Left renal pelvis (tissue), 4 donors: ENCODE data around the gene PHLDB3. TPM values are rescaled to one million over a fixed set of nuclear protein-coding genes. Genes with fewer than 3 reads are reported as not detected.
"Not testable (repeated sequence)": the region's sequence is repeated elsewhere in the genome, so short reads cannot be mapped to it uniquely, and the experiment has no call there.

Experiments
- DNase-seq, 4 donors: peaks; one replicate each; pipeline ENCODE4 v3.0.0-alpha.2; 2013; ENCODE audit warnings: low read depth in 4 of 4, low spot score in 3 of 4
- polyA plus RNA-seq, 4 donors: library from polyadenylated mRNA; unstranded; fragments of 120-200 nt; gene quantifications; one replicate each; pipeline ENCODE4 v1.2.1, GENCODE V29; 2013; ENCODE audit not compliant: insufficient read length in 4 of 4

The PHLDB3 gene
- polyA plus RNA-seq, 4 donors: 6.2 to 11.6 (median 8.2) TPM

DNA sequence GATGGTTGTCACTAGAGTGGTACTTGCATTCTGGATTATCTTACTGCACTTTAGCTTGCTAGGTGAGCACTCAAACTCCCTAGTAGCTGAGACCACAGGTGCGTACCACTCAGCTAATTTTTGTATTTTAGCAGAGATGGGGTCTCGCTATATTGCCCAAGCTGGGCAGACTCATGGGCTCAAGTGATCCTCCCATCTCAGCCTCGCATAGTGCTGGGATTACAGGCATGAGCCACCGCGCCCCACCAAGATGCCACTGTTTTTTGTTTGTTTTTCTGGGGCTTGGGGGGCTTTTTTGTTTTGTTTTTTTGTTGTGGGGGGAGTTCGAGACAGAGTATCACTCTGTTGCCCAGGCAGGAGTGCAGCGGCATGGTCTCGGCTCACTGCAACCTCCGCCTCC lies 56.9 kb downstream of the PHLDB3 start:
- no peak for DNase-seq

DNA sequence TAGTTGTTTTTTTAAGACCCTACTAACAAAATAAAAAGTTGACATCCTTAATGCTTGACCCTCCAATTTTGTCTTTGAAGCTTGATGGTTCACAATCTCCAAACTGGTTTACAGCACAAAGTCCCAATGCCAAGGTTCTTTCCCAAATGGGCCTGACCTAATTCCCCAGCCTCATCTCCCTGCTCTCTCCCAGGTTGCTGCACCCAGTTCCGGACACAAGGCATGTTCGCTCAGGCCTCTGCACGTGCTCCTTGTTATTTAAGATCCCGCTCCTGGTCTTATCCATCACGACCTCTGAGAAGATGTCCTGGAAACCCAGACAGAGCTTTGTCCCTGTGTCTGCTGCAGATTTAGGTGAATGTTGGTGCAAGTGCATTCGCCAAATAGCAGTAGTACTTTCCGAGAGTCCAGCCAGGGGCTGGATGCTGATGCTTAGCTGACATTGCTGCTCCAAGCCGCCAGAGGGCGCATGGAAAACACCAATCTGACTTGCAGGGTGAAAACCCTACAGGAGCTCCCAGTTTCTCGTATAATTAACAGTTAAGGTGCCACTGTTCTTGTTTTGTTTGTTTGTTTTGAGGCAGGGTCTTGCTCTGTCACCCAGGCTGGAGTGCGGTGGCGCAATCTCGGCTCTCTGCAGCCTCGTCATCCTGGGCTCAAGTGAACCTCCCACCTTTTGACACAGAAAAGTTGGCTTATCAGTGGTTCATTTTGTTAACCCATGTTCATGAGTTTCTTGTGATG lies 57.6 kb downstream of the PHLDB3 start:
- DNase-seq: peak; percentile 39 to 62 (median 52)

DNA sequence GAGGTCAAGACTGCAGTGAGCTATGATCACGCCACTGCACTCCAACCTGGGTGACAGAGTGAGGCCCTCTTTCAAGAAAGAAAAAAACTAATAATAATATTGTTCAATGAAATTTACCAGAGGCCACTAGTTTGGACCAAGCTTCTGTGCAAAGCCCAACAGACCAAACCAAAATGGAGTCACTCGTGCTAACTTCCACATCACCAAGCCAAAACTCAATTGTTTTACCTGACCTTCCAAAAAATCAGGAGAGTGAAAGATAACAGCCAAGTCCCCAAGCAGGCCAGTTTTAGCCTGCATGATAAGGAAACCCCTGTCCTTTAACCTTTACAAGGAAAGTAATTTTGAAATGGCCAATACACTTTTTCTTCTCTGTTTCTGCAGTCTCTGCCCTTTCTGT lies 59.1 kb downstream of the PHLDB3 start:
- DNase-seq: no peak

DNA sequence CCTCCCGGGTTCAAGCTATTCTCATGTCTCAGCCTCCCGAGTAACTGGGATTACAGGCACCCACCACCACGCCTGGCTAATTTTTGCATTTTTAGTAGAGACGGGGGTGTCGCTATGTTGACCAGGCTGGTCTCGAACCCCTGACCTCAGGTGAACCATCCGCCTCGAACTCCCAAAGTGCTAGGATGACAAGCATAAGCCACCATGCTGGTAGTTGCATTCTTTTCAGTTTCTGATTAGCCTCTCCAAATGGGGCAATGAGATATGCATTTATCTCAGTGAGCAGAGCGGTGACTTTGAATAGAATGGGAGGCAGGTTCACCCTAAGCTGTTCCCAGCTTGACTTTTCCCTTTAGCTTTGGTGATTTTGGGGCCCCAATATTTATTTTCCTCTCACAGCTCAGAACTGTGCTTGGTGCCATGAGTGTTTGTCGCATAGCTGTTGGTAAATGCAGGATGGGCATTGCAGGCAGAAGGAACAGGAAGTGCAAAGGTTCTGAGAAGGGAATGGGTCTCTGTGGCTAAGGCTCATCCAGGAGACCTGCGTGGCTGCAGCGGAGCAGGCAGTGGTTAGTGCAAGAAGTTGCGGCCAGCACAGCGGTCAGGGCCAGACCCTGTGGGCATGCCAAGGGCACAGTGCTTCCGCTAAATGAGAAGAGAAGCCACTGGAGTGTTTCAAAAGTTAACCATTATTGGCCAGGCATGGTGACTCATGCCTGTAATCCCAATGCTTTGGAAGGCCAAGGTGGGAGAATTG lies 59.8 kb downstream of the PHLDB3 start:
- no peak for DNase-seq

DNA sequence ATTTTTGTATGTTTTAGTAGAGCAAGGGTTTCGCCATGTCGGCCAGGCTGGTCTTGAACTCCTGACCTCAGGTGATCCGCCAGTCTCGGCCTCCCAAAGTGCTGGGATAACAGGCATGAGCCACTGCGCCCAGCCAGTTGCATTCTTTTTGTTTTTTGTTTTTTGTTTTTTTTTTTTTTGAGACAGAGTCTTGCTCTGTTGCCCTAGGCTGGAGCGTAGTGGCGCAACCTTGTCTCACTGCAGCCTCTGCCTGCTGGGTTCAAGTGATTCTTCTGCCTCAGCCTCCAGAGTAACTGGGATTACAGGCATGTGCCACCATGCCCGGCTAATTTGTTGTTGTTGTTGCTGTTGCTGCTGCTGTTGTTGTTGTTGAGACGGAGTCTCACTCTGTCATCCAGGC lies 60.5 kb downstream of the PHLDB3 start:
- DNase-seq: not testable (repeated sequence)

- DNase-seq: no peak
Measured at GRCh38 chr19:43441716-43442115, 62.8 kb downstream of the PHLDB3 start.

DNA sequence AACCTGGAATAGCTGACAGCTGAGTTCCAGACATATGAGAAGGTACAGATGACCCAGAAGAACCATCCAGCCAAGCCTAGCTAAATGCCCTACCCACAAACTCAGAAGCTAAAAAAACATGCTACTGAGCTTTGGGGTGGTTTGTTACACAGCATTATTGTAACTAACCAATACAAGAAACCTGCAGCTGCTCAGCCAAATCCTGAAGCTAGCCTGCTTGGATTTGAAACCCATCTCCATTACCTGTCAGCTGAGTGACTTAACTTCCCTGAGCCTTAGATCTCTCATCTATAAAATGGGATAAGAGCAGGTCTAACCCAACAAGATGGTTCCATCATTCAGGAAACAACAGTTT lies 64.9 kb downstream of the PHLDB3 start:
- DNase-seq: no peak

- no peak for DNase-seq
Measured at GRCh38 chr19:43439032-43439708, 65.4 kb downstream of the PHLDB3 start.

DNA sequence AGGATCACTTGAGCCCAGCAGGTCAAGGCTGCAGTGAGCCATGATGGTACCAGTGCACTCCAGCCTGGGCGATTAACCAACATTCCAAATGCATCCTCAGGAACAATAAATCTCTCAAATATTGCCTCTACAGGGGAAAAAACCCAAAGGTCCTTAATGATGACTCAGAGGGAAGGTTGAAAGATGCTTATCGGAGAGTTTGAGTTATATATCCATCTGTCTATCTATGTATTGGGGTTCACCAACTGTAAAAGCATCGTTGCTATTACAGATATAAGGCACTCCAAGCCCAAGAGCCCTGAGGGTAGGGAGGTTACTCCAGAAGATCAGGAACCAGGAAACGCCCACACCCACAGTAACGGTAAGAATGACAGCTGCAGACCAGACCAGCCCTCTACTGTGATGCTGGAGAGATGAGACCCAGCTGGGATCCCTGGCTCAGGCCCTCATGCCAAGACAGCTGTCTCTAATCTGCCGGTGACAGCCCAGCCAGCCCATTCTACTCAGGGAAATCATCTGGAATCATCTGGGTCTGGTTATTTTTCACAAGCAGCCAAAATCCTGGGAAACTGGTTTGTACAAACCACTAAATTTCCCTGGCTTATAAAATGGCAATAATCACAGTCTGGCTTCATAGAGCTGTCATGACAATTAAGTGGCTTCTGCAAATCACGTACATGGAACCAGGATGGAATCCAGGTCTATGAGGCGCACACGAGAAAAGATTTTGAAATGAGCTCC lies 66.1 kb downstream of the PHLDB3 start:
- peak; percentile 41 to 63 (median 52) for DNase-seq

GRCh38 chr19:43437712-43438111 lies 66.8 kb downstream of the PHLDB3 start:
- no peak for DNase-seq

GRCh38 chr19:43437284-43437683 lies 67.3 kb downstream of the PHLDB3 start:
- not testable (repeated sequence) for DNase-seq

DNA sequence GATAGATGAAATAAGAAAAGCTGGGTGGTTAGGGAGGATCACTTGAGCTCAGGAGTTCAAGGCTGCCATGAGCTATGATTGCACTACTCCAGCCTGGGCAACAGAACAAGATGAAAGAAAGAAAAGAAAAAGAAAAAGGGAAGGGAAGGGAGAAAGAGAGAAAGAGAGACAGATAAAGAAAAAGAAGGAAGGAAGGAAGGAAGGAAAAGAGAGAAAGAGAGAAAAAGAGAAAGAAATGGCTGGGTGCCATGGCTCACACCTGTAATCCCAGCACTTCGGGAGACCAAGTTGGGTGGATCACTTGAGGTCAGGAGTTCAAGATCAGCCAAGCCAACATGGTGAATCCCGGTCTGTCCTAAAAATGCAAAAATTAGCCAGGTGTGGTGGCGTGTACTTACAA lies 68.8 kb downstream of the PHLDB3 start:
- no peak for DNase-seq

DNA sequence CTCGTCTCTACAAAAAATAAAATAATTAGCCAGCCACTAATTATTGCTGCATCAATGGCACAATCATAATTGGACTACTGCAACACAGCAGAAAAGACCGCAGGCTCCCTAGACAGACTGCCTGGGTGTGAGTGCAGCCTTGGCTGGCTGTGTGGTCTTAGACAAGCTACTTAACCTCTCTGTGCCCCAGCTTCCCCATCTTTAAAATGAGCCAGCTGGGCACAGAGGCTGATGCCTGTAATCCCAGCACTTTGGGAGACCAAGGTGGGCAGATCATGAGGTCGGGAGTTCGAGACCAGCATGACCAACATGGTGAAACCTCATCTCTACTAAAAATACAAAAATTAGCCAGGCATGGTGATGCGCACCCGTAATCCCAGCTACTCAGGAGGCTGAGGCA lies 70.9 kb downstream of the PHLDB3 start:
- DNase-seq: no peak

DNA sequence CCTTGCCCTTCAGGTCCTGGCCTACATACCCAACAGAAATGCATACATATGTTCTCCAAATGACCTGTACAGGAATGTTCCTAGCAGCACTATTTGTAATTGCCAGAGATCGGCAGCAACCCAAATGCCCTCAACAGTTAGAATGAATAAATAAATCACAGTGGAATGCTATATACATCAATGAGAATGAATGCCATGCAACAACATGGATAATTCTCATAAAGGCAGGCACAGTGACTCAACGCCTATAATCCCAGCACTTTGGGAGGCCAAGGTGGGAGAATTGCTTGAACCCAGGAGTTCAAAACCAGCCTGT lies 71.2 kb downstream of the PHLDB3 start:
- no peak for DNase-seq

- DNase-seq: no peak
Measured at GRCh38 chr19:43430976-43431375, 73.6 kb downstream of the PHLDB3 start.

DNA sequence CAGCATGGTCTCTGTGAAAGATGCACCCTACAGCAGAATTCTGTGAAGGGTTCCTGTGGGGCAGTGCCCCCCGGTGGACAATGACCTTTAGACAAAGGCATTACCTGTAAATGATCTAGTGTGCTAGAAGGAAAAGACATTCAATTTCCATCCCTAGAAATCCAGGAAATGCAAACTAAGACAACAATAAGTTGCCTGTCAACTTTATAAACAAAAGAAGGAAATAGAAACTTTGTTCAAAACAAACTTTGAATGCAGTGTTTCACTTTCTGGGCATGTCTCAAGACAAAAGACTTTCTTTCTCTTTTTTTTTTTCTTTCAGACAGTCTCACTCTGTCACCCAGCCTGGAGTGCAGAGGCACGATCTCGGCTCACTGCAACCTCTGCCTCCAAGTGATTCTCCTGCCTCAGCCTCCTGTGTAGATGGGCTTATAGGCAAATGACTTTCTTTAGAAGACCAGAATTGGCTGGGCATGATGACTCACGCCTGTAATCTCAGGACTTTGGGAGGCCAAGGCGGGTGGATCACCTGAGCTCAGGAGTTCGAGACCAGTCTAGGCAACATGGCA lies 74.3 kb downstream of the PHLDB3 start:
- DNase-seq: no peak

DNA sequence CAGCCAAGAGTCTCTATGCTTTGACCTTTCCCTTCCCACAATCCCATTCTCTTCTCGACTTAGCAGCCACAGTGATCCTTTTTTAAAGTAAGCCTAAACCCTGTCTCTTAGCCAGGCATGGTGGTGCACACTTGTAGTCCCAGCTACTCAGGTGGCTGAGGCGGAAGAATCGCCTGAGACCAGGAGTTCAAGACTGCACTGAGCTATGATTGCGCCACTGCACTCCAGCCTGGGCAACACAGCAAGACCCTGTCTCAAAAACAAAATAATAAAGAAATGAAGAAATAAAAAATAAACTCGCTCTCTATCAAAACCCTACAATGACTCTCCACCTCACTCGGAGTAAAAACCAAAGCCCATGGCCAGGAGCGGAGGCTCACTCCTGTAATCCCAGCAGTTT lies 75.2 kb downstream of the PHLDB3 start:
- no peak for DNase-seq

DNA sequence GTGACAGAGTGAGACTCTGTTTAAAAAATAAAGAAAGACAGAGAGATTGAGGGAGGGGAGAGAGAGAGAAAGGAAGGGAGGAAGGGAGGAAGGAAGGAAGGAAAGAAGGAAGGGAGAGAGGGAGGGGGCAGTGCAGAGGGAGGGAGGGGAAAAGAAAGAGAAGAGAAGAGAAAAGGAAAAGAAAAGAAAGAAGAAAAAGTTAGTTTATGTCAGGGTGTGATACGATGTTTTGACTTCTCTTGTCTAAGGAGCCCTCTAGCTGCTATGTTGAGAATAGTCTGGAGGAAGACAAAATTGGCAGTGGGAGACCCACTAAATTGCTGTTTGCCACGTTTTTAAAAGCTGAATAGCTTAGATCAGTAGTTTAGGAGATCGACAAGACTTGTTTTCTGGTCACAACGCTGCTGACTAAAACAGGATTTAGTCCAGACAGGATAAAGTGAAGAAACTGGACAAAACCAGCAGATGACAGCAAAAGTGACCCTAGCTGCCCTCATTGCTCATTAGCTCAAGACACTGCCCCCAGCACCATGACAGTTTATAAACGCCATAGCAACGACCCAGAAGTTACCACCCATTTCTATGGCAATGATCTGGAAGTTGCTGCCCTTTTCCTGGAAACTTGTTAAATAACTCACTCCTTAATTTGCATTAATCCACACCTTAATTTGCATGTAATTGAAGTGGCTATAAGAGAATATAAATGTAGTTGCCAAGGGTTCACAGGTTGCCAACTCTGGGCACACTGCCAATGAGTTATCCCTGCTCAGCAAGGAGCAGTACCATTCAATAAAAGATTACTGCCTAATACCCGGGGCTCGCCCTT lies 78.8 kb downstream of the PHLDB3 start:
- DNase-seq: no peak
